ENCODE data around the gene CPT2.
A peak's percentile ranks its signal among the peaks of the same experiment; 100 is the strongest.

Gene CPT2

DNA sequence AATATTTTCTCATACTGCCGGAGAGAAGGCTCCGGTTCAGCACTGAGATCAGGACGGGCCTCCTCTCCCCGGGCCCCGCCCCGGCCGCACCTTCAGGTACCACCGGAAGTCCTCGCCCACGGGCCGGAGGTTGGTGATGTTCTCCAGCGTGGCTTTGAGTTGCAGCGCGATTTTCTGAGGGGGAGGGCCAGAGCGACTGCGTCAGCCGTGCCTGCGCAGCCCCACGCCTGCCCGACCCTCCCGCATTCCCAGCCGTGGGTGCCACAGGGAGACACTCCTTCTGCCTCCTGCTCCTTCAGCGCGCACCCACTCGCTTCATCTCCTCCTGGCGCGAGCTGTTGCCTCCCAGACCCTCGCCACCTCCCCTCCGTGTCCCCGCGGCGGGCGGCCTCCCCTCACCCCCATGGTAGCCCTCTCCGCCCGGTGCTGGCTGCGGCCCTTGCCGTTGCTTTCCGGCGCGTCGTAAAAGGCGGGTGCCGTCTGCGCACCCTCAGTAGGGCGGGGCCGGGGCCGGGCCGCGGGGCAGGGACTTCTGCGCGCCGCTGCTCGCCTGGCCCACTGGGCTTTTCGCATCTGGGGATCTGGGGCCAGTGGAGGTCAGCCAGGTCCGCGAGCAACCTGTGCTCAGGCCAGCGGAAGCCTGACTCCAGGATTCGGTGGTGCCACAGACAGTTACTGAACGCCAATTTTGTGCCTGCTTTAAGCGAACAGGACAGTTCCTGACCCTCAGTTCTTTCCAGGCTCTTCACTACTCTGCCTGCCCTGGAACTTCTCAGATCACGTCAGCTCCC is 23.7 kb downstream of the CPT2 start, which contains the start of gene CZIB:
Gene CZIB (minus strand): TSS at position 464 of the 791 bp plus-strand sequence. CDS start 59 bp downstream, at position 405.
- peak; percentile 93 for DNase-seq

DNA sequence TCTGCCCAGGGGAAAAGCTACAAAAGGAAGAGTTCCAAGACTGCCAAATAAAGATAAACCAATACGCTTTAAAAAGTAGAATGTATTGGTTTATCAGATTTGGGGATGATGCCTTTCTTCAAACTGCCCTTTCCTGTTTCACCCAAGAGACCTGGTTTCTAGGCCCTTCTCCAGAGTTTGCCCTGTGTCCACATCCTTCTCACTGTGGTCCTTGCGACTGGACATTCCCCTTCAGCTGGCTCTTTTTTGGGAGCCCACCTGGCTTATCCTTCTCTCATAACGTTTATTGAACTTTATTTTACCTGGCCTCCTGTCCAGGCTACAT is 24.3 kb downstream of the CPT2 start:
- no peak for DNase-seq

DNA sequence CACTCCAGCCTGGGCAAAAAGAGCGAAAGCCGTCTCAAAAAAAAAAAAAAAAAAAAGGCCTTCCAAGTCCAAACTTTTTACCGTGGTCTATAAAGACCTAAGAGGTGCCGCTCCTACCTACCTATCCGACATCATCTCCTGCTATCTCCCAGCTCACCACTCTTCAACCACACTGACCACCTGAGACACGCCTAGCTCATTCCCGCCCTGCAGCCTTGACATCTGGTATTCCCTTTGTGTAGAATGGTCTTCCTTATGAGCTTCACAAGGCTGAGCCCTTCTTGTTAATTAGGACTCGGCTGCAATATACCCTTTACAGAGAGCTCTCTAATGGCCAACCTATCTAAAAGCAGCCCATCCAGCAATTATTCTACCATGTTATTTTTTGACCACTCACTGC is 41.0 kb downstream of the CPT2 start:
- DNase-seq, result no peak

- peak; percentile 97 for DNase-seq
These were observed 41.9 kb downstream of the CPT2 start, which contains the start of gene MAGOH for GRCh38 chr1:53238197-53239155. Gene MAGOH, minus strand, starts transcription at chr1:53238518. Its CDS starts 70 bp downstream, at chr1:53238448.

- DNase-seq, result no peak
These were observed 45.2 kb downstream of the CPT2 start for GRCh38 chr1:53241828-53242227.

DNA sequence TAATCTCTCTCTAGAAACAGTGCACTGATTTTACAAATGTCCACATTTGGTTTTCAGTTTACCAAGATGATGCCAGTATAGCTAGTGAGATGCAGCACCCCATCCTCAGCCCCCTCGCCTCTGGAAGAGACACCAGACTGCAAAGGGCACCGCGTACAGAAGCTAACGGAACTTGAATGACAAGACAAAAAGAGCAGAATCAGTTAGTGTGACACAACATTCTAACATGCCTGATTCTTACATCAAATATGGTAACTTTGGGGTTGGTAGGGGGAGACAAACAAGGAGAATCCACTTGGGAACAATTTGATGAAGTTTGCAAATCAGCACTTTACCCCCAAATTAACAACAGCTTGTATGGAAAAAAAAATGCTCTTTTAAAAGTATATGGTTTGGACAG is 45.8 kb downstream of the CPT2 start:
- no peak for DNase-seq

GRCh38 chr1:53244141-53244540 is 47.5 kb downstream of the CPT2 start:
- no peak for DNase-seq

DNA sequence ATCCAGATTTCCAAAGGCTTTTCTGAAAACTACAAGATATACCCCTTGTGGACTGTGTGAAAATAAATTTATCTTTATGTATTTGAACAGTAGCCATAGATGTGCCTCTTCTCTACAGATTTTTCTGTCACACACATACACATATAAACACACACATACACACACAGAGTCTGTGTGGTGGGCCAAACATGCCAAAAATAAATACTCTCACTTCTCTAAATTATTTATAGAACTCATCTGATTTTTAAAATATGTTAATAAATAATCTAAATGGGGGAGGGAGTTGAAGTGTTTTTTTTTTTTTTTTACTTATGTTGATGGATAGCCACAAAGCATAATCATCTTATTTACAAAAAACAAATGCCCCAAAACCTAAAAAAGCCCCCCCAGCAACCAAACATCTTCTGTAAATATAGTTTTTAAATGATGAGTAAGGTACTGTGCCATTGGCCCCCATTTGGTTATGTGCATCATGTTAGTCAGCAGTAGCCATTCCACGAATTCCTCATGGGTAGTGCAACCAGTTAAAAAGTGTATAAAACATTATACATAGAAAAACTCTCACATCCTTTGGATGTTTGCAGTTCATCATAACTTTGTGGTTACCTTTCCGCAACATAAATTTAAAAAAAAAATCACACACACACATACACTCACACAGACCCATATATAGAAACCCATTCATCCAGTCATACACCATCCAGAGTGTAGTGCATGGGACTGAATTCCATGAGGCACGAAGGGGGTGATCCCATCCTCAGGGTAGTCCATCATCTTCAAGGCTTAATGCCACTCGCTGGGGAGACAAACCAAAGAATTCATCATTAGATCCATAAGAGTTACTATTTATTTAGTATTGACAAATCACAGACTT is 49.9 kb downstream of the CPT2 start:
- no peak for DNase-seq

DNA sequence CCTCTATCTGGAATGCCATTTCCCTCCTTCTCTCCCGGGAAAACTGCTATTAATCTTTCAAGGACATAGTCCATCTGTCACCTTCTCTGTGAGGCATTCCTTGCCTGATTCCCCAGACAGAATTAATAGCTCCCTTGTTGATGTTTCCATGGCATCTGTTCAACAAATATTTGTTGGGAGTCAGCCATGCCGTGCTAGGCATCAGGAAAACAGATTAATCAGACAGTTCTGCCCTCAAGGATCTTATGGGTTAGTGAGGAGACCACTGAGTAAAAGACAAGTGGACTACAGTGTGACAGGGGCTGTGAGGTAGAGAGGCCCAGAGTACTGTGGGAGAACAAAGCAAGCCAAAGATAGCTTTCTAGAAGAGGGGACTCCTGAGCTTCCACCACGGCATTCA is 53.1 kb downstream of the CPT2 start:
- no peak for DNase-seq

DNA sequence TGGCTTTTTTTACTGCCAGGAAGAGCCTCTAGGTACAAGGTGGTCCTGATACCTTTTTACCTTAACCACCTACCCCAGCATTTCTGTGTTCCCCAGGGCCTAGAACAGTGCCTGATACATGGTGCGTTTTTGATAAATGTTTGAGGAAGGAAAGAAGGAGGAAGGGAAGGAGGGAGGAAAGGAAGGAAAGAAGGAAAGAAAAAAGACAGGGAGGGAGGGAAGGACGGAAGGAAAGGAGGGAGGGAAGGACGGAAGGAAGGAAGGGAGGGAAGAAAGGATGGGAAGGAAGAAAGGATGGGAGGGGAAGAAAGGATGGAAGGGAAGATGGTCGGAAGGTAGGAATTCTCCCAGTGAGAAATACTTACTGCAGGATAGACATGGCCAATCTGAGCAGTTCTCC is 53.7 kb downstream of the CPT2 start:
- DNase-seq, result no peak

DNA sequence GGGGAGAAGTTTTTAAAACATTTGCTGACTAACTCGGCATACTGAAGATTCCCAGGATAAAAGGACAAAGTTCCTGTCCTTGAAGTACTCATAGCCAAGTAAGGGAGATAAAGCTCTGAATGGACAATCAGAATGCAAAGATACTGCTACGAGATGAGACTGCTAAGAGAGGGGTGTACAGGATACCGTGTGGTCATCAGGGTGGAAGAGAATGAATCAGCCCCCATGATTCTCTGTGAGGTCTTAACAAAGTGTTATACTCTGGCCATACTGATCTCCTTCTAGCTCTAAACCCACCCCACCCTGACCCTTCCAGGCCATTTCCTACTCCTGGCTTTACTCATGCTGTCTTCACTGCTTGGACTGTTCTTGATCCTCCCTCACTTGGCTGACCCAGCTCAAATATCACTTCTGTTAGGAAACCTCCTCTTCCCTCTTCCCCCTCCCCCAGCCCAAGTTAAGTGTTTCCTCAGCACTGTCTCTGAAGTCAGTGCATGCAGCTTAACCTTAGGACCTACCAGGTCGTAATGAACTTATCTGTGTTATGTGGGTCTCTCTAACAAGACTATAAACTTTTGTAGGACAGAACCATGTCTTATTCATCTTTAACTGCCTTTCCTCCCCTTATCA is 57.5 kb downstream of the CPT2 start:
- no peak for DNase-seq

GRCh38 chr1:53255031-53255430 is 58.4 kb downstream of the CPT2 start:
- DNase-seq, result no peak

GRCh38 chr1:53256511-53257453 is 60.2 kb downstream of the CPT2 start:
- no peak for DNase-seq

GRCh38 chr1:53257454-53258081 is 60.9 kb downstream of the CPT2 start:
- DNase-seq, result no peak

- no peak for DNase-seq
These were observed 61.6 kb downstream of the CPT2 start for GRCh38 chr1:53258216-53258615.

GRCh38 chr1:53259932-53260331 is 63.3 kb downstream of the CPT2 start:
- DNase-seq, result no peak

GRCh38 chr1:53260631-53261247 is 64.1 kb downstream of the CPT2 start:
- no peak for DNase-seq

DNA sequence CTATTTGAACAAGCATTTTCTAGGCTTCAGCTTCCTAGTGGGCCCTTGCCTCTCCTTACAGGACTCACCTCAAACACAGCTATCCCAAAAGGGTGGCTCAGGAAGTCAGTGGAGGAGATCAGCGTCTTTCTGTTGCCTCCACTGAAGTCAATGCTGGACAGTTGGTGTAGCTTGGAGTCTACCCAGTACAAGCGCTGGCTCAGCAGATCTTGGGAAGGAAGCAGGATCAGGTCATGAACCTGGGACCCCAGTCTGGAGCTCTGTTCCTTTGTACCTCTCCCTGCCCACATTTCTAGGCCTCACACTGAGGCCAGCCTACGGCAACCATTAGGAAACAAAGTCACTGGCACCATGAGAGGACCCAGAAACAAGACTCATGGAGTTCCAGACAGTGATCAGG is 65.4 kb downstream of the CPT2 start:
- DNase-seq, result no peak

Data from NCI-H774 (cell line).